HG03378 (cell line): ENCODE data around the gene MICU1.
"Not testable (repeated sequence)": the region's sequence is repeated elsewhere in the genome, so short reads cannot be mapped to it uniquely, and the experiment has no call there.

Experiments used
- ATAC-seq: cut with Tn5 transposase; IDR thresholded peaks from one replicate; pipeline ENCODE4 v1.9.1; 2021; ENCODE audit warnings: mild to moderate bottlenecking, moderate library complexity; ENCODE audit not compliant: unreplicated experiment

MICU1 gene

DNA sequence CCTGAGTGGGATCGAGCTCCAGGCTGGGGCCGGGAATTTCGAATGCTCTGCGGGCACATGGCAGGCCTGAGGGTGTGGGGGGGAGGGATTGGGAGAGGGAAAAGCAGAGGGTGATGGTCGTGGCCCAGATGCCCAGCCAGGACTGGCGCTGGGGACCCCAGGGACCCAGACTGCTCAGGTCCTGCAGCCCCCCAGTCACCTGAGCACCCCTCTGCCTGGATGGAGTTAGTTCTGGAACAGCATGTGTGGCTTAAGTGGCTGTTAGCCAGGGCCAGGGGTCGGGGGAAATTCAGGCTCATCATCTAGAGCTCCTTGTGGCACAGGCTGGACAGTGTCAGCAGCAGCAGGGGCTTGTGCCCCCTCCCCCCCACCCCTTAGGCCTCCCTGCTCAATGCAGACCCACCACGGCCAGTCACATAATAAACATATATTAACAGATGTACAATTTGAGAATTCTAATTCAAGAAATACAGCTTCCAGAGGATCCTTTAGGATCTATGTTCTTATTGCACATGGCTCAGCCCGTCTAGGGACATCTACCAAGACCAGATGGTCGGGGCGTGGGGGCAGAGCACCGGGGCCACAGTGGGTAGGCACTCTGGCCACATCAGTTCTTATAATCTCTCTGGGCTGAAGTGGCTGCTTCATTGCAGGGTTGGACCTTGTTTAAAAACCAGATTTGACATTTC, 293.3 kb downstream of the MICU1 start:
- no peak for ATAC-seq

DNA sequence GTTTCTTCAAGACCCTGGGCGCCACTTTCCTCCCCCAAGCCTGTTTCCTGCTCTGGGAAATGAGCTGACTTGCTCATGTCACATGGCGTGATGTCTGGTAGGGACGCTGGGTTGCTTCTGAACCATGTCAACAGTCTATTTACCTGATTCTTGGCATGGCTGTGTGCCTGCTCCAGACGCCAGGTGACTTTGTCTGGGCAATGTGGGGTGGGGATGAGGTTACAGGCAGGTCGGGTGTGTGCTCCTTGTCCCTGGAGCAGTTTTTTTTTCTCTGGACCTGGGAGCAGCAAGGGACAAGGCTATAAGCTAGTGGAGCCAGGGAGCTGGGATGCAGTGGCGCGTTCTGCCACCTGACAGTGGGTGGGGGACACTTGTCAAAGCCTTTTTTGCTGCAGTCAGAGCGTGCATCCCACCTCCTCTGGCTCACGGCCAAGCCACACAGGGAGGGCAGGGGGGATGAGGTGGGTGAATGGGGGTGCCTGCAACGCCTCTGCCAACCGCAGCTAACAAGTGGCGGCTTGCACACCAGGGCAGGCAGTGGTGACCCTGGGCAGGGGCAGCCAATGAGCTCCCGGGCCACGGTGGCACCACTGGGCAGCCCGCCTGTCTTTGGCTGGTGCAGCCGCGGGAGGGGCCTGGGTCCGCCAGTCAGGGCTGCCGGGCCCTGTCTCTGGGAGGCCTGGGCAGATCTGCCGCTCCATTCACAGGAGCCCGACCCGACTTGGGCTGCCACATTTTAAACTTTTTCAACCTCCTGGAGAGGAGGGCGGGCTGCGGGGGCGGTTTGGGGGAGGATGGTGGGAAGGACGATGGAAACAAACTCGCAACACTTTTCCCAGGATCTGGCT, 294.1 kb downstream of the MICU1 start:
- ATAC-seq: no peak

DNA sequence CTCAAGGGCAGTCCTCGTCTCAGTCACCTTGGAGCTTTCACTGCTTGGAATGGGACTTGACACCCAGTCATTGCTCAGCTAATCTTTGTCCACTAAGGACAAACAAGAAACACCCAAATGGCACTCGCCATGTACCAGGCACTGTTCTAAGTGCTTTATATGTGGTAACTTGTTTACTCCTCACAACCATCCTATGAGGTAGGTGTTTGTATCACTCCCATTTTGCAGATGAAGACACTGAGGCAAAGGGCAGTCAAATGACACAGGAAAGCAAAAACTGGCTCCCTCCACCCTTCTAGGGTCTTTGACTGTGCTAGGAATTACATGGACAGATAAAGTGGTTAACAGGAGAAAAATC, 295.8 kb downstream of the MICU1 start:
- no peak for ATAC-seq

DNA sequence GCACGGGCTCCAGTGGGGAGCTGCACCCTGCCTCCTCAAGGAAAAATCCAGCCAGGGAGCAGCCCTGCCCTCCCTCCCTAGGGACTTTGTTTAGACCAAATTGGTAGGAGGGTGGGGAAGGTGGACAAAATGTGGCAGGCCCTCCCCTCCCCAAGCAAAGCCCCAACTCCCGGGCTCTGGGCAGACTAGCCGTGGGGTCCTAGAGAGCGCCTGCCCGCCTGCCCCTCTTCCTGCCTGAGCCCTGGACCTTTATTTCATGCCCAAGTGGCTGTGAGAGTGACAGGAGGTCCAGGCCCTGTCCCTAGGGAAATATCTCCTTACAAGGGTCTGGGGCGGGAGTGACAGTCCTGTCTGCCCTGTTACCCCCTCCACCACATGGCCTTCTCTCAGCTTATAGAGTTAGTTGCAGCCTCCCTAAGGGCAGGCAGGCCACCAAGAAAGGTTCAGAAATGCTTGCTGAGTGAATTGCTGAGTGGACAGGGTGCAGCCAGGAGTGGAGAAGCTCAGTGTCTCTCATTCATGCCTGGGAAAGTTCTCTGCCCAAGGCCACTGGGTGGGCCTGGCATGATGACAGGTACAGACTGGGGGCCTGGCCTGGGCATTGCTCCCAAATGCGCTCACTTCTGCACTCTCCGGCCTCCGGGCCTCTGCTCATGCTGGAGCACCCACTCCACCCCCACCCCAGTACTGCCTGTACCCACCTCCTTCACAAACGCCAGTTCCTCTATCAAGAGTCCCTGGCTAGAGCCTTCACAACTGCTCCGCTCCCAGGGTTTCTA, 296.4 kb downstream of the MICU1 start:
- no peak for ATAC-seq

DNA sequence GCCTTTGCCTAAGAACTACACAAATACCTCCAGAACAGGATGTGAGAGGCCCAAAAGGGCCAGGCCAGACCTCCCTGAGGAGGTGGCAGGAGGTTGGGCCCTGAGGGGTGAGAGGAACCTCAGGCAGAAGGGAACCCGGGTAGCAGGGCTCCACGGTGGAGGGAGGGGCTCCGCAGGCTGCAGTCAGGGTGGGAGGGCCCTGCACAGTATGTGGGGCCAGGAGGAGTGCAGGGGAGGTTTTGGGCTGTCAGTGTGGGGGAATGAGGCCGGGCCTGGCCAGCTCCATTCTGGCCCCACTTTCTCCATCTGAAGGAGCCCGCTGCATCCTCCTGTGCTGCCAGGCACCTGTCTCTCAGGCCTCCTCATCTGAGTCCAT, 297.1 kb downstream of the MICU1 start:
- no peak for ATAC-seq

DNA sequence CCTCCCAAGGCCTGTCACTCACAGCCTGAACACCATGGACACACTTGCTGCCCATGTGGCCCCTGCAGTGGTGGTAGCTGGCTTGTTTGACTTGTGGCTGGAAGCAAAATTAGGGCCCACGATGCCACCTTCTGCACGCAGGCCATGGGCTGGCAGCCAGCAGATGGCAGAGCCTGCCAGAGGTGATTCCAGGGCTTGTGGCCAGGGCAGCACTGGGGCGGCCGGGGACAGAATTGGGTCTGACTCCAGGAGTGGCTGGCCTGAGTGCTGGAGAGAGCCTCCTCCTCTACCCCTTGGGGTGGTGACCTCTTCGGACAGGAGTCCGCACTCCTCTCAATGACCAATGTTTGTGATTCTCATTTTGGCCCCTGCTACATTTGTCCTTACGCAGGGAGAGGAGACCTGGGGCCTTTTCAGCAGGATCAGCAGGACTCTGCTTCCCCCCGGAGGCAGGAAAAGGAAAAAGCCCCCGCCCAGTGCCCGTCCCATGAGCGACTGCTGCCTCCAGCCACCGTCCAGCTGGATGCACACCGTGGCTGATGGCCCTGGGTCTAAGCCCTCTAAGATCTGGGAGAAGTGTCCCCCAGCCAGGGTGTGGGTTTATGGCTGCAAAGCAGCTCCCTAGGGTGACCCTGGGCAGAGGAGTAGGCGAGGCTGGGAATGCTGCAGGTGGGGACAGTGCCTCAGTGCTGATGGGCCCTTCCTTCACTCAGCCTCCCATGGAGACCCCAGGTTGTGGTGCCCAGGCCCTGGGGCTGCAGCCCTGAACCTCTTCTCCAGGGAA, 297.6 kb downstream of the MICU1 start:
- ATAC-seq: no peak

DNA sequence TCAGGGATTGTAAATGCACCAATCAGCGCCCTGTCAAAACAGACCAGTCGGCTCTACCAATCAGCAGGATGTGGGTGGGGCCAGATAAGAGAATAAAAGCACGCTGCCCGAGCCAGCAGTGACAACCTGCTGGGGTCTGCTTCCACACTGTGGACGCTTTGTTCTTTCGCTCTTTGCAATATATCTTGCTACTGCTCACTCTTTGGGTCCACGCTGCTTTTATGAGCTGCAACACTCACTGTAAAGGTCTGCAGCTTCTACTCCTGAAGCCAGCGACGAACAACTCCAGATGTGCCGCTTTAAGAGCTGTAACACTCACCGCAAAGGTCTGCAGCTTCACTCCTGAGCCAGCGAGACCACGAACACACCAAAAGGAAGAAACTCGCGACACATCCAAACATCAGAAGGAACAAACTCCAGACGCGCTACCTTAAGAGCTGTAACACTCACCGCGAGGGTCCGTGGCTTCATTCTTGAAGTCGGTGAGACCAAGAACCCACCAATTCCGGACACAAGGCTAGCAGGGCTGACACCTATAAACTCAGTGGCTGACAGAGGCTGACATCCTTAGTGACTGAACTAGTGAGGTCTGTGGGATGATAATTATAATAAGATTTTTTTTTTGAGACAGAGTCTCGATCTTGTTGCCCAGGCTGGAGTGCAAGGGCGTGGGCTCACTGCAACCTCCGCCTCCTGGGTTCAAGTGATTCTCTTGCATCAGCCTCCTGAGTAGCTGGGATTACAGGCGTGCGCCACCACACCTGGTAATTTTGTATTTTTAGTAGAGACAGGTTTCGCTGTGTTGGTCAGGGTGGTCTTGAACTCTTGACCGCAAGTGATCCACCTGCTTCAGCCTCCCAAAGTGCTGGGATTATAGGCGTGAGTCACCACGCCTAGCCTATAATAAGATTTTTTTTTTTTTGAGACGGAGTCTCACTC, 298.9 kb downstream of the MICU1 start:
- ATAC-seq: not testable (repeated sequence)

DNA sequence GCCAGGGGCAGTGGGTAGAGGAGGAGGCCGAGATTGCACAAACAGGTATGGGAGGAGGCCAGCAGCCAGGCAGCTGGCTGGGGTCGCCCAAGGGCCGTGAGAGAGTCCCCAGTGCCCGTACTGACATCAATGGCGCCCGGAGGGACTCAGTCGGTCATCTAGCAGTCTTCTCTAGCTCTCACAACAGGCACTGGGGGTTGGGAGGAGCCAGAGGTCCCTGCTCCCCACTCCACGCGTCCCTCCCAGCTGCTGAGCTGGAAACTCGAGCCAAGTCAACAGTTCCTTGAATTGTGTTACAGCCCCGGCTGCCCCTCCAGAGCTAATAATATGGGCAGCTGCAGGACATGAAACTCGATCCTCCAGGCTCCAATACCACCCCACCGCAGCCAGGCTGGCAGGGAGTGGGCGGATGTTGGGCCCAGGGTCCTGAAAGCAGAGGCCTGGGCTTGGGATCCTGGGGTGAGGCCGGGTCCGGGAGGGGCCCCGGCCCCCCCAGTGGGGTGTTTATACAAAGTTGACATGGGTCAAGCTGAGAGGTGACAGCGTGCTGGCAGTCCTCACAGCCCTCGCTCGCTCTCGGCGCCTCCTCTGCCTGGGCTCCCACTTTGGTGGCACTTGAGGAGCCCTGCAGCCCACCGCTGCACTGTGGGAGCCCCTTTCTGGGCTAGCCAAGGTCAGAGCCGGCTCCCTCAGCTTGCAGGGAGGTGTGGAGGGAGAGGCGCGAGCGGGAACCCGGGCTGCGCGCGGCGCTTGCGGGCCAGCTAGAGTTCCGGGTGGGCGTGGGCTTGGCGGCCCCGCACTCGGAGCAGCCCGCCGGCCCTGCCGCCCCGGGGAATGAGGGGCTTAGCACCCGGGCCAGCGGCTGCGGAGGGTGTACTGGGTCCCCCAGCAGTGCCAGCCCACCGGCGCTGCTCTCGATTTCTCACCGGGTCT, 300.4 kb downstream of the MICU1 start:
- not testable (repeated sequence) for ATAC-seq

DNA sequence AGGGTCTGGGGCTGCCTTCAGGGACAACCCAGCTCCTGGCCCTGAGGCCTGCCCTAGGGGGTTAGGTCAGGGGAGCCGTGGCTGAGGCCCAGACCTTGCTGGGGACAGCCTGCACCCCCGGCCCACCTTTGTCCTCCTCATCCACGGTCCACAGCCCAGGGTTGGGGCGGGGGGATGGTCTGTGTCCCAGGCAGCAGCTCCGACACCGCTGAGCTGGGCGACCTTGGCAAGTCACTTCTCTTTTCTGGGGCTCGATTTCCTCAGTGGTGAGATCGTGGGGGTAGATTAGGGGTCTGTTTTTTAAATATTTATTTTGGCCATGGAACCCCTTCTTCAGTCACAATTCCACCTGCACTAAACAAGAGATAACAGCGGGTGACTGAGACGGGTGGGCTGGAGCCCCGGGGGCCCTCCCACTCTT, 302.1 kb downstream of the MICU1 start:
- ATAC-seq: no peak

DNA sequence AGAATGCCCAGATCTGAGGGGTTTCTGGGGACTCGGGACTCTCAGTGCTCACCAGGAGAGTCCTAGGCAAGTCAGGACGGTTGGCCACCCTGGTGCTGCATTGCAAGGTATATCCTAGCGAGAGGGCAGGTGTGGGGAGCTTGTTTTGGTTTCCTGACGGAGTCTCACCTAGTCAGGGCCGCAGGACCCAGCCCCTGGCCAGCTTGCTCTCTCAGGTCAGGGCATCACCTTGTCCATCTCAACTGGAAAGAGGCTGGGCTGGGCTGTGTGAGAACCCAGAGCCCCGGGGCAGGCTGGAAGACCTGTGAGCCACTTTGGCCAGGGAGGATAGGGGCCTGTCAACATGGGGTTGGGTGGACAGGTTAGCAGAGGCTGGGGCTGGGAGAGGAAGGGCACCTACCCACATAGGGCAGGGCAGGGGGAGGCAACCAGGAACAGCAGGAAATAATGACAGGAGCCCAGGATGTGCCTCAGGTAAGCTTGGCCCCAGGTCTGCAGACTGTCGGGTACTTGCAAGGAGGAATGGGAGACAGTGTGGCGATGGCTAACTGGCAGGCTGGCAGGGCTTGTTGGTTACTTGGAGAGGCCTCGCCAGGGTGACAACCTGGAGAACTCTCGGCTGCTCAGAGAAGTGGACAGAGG, 302.6 kb downstream of the MICU1 start:
- ATAC-seq: no peak

DNA sequence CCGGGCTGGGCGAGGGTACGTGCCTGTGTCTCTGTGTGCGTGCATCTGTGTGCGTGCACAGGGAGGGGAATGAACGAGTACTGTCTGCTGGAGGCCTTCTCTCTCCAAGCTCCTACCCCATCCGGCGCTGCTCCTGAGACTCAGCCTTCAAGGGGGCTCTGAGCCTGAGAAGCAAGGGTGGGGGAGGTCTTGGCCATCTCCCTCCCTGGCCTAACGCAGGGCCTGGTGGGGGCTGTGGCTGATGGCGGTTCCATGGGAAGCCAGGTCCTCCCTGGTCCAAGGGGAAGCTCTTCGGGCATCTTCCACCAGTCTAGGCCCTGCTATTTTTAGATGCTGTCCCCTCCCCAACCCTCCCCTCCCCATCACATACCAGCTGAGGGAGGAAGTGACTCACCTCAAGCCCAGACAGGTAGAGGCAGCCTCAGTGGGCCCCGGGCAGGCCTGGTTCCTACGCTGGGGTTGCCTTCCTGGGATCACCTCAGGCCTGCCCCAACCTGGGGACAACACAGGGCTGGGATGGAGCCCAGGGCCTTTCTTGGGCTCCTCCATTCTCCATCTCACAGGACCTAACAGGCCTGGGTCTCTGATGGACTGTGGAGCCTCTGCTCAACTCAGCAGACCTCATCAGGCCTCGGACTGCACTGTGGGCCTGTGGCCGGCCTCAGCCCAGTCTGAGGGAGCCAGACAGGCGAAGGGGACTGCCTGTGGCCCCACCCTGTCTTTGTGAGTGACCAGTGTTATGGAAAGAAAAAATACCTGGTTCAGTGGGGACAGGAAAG, 303.4 kb downstream of the MICU1 start:
- ATAC-seq: no peak

DNA sequence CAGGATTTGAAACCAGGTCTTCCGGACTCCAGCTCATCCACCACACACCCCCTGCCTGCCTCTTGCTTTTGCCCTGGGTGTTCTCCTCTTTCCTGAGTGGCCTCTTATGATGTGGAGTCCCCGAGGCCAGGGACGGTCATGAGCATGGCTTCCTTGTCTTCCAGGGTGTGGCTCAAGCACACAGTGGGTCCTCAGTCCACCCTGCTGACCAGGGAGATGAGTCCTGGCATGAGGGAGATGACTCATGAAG, 303.9 kb downstream of the MICU1 start:
- no peak for ATAC-seq

DNA sequence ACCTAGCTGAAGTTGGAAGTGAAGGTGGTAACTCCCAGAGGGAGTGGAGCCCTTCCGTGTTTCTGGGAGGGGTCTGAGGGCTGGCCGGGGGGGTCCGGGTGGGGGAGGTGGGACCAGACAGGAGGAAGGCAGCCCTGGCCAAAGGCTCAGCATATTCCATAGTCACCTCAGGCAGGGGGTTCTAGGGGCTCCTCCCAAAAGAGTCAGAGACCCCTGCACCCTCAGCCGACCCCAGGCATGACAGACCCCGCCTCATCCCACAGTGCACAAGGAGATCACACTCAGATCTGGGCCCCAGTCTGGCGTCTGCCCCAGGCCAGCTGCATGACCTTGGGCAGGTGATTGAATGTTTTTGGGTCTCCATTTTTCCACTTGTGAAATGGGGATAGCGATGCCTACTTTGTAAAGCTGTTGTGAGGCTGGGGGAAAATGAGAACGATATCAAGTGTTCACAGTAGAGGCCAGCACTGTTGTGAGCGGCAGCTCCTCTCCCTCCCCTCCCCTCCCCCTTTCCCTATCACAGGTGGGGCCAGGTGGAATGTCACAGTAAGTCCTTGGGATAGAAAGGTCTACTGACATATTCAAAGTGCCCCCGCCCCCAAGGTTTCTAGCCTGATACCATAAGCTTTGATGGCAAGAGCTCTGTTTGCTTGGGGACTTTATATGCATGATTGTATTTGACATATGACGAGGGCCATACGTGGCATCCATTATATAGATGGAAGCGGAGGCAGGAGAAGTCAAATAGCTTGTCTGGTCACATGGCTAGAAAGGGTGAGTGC, 304.4 kb downstream of the MICU1 start:
- ATAC-seq: no peak

DNA sequence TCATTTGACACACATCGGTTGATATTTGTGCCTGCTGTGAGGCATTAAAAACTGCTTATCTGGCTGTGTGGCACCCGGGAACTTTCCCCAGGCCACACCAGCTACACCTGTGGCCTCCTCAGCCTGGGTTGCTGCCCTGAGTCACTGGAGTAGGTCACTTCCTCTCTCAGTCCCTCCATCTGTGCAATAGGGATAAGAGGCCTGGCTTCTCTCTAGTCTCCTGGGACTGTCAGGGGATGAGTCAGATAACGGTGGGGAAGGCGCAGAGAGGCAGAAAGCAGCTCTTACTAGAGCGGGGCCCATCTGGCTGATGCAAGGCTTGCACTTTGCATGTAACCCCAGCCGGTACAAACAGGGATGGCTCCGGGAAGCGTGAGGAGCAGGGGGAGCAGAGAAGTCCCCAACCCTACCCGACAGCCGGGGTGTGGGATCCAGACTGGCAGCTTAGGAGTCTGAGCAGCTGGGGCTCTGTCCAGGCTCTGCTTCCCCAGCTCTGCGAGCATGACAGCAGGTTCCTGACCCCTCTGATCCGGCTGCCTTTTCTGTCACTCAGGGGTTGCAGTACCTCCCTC, 305.1 kb downstream of the MICU1 start:
- ATAC-seq: peak; percentile 77

DNA sequence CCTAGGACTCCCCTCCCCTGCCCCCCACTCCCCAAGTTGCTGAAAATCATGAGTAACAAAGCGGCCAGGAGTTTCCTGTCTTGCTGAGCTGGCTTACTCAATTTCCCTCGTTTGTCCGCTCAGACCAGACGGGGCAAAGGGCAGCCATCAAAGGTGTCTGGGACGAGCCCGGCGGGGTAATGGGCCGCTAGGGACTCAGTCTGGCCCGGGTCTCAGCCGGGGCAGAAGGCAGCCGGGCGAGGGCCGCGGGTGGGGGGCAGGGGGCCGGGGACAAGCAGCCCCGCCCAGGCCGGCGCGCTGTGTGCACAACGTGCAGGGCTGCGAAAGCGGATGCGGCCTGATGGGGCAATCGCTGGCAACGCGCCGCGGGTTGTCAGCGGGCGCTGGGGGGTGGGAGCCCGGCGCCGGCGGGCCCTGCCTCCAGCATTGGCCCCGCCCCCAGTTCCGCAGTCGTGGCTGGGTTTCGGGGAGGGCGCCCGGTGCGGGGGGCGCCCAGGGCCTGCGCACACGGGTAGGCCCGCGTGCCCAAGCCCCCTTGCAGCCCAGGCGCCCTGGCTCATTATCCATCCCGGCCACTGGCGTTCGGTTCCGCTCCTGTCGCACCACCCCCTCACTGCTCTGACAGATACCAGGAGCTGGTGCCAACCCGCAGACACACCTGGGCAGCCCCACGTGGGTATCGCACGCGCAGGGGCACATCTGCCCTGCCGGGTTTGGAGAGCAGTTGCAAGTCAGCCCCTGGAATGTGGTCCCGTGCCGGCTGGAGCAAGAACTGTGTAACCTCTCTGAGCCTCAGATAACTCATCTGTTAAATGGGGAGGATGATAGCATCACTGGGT, 306.2 kb downstream of the MICU1 start:
- ATAC-seq: peak; percentile 26
